Suprapubic skin (tissue), 4 donors: ENCODE data around the gene SMAD2. TPM values are rescaled to one million over a fixed set of nuclear protein-coding genes. Genes with fewer than 3 reads are reported as not detected.

Source experiments
- DNase-seq, 2 donors: peaks; one replicate each; pipeline ENCODE4 v3.0.0-alpha.2; 2019; ENCODE audit warnings: low spot score in 2 of 2
- H3K27ac ChIP-seq: fragments of 200-600 bp; sonication (generic); one replicate; pipeline ENCODE4 v1.5.1; 2019
- H3K27me3 ChIP-seq: fragments of 200-600 bp; sonication (generic); one replicate; pipeline ENCODE4 v1.5.1; 2019
- H3K36me3 ChIP-seq: fragments of 200-600 bp; sonication (generic); one replicate; pipeline ENCODE4 v1.5.1; 2019
- H3K4me1 ChIP-seq: fragments of 200-600 bp; sonication (generic); one replicate; pipeline ENCODE4 v1.5.1; 2019
- H3K4me3 ChIP-seq: fragments of 200-600 bp; sonication (generic); one replicate; pipeline ENCODE4 v1.5.1; 2019; ENCODE audit warnings: mild to moderate bottlenecking
- H3K9me3 ChIP-seq: fragments of 200-600 bp; sonication (generic); one replicate; pipeline ENCODE4 v1.5.1; 2019
- CTCF ChIP-seq, 2 donors: fragments of 200-600 bp in 1 of 2; fragments of 450-650 bp in 1 of 2; sonication (generic) in 1 of 2; IDR thresholded peaks; one replicate each; pipeline ENCODE4 v1.5.1; 2016 to 2019; ENCODE audit warnings: antibody characterized with exemption in 2 of 2, mild to moderate bottlenecking in 1 of 2, moderate library complexity in 1 of 2
- EP300 ChIP-seq: sonication (generic); formaldehyde crosslinking; IDR thresholded peaks from one replicate; pipeline ENCODE4 v1.6.1; 2017; ENCODE audit warnings: antibody characterized with exemption
- POLR2A ChIP-seq, 2 donors: fragments of 450-650 bp; IDR thresholded peaks; one replicate each; pipeline ENCODE4 v1.6.1; 2017; ENCODE audit warnings: antibody characterized with exemption in 2 of 2, mild to moderate bottlenecking in 2 of 2, moderate library complexity in 2 of 2
- POLR2AphosphoS5 ChIP-seq, 3 donors: sonication (generic); formaldehyde crosslinking; IDR thresholded peaks; one replicate each; pipeline ENCODE4 v1.6.1; 2017; ENCODE audit warnings: antibody characterized with exemption in 3 of 3
- WGBS: methylation state at CpG from one replicate; pipeline ENCODE4 v1.1.5; 2018; 5-methylcytosine and 5-hydroxymethylcytosine counted together
- total RNA-seq, 4 donors: library from RNA; depleted of rRNA; stranded (reverse); fragments of >200 nt; gene quantifications; one replicate each; pipeline ENCODE4 v1.1.0, GENCODE V29; 2016

SMAD2 gene
- total RNA-seq, 4 donors from 2014 or later, result 47.5 to 75.9 (median 59.3) TPM

- no peak for DNase-seq
- H3K4me1 ChIP-seq, result no peaks in the 10 kb centered on the region
- no peak overlapping the region for H3K4me3 ChIP-seq
- H3K9me3 ChIP-seq, result no peaks in the 10 kb centered on the region
- no peak overlapping the region for H3K27ac ChIP-seq
- peaks cover 30% of the 10 kb centered on the region for H3K36me3 ChIP-seq
- H3K27me3 ChIP-seq, result no peaks in the 10 kb centered on the region
- TF ChIP-seq CTCF (IDR thresholded peaks at IDR 0.05), result no peak
- TF ChIP-seq POLR2A (IDR thresholded peaks at IDR 0.05), result no peak
- no peak for TF ChIP-seq POLR2AphosphoS5 (IDR thresholded peaks at IDR 0.05)
Observed at GRCh38 chr18:47847635-47848034, 82.8 kb downstream of the SMAD2 start.

GRCh38 chr18:47846431-47846830 is 84.0 kb downstream of the SMAD2 start:
- Histone ChIP-seq H3K4me1 (no peaks in the 10 kb centered on the region), H3K27ac (no peak overlapping the region), H3K9me3 (no peaks in the 10 kb centered on the region), H3K4me3 (no peak overlapping the region), H3K36me3 (peaks cover 42% of the 10 kb centered on the region), H3K27me3 (no peaks in the 10 kb centered on the region)
- DNase-seq, result no peak
- 100% methylated on average over 2 of the region's 2 CpGs for WGBS
- TF ChIP-seq CTCF (IDR thresholded peaks at IDR 0.05) (no peak), EP300 (no peak), POLR2AphosphoS5 (IDR thresholded peaks at IDR 0.05) (no peak)

- no peak for DNase-seq
- TF ChIP-seq POLR2A (IDR thresholded peaks at IDR 0.05) (no peak), EP300 (no peak), CTCF (IDR thresholded peaks at IDR 0.05) (no peak), POLR2AphosphoS5 (IDR thresholded peaks at IDR 0.05) (no peak)
- no peaks in the 10 kb centered on the region for H3K27me3 ChIP-seq
- no peak overlapping the region for H3K27ac ChIP-seq
- no peak overlapping the region for H3K4me3 ChIP-seq
- H3K36me3 ChIP-seq, result peaks cover 55% of the 10 kb centered on the region
- no peaks in the 10 kb centered on the region for H3K4me1 ChIP-seq
- H3K9me3 ChIP-seq, result no peaks in the 10 kb centered on the region
- WGBS, result 97% methylated on average over 5 of the region's 5 CpGs
Observed at GRCh38 chr18:47844828-47845498, 85.5 kb downstream of the SMAD2 start.

GRCh38 chr18:47842836-47843235 is 87.6 kb downstream of the SMAD2 start:
- DNase-seq, result no peak
- no peak overlapping the region for H3K4me3 ChIP-seq
- WGBS, result 94% methylated on average over 1 of the region's 1 CpG
- peaks cover 60% of the 10 kb centered on the region for H3K36me3 ChIP-seq
- H3K9me3 ChIP-seq, result no peaks in the 10 kb centered on the region
- TF ChIP-seq EP300 (no peak), POLR2A (IDR thresholded peaks at IDR 0.05) (no peak), POLR2AphosphoS5 (IDR thresholded peaks at IDR 0.05) (no peak), CTCF (IDR thresholded peaks at IDR 0.05) (no peak)
- H3K27me3 ChIP-seq, result no peaks in the 10 kb centered on the region
- H3K27ac ChIP-seq, result no peak overlapping the region
- H3K4me1 ChIP-seq, result no peaks in the 10 kb centered on the region

GRCh38 chr18:47838396-47838795 is 92.1 kb downstream of the SMAD2 start:
- no peak for DNase-seq
- Histone ChIP-seq H3K4me1 (no peaks in the 10 kb centered on the region), H3K27me3 (no peaks in the 10 kb centered on the region), H3K27ac (no peak overlapping the region), H3K9me3 (no peaks in the 10 kb centered on the region), H3K36me3 (peaks cover 66% of the 10 kb centered on the region), H3K4me3 (no peak overlapping the region)
- 95% methylated on average over 4 of the region's 4 CpGs for whole genome bisulfite sequencing
- no peak for TF ChIP-seq CTCF (IDR thresholded peaks at IDR 0.05)
